Mesodermal cell (in vitro differentiated cells): Measurements from ENCODE around the gene CHD2.
"Not testable (repeated sequence)": the region's sequence is repeated elsewhere in the genome, so short reads cannot be mapped to it uniquely, and the experiment has no call there.

Experiments
- H3K27ac ChIP-seq: 2 replicates; pipeline ENCODE4 v1.7.0; 2013; ENCODE audit warnings: mild to moderate bottlenecking, low read depth, low read length, moderate library complexity; ENCODE audit not compliant: severe bottlenecking
- H3K36me3 ChIP-seq: 2 replicates; pipeline ENCODE4 v1.7.1; 2013; ENCODE audit warnings: mild to moderate bottlenecking, low read length, moderate library complexity; ENCODE audit not compliant: control insufficient read depth, insufficient read depth
- H3K4me1 ChIP-seq: one replicate; pipeline ENCODE4 v1.7.1; 2013; ENCODE audit warnings: mild to moderate bottlenecking, low read length; ENCODE audit not compliant: insufficient read depth, control insufficient read depth, poor library complexity, severe bottlenecking
- H3K4me3 ChIP-seq: 2 replicates; pipeline ENCODE4 v1.7.0; 2013; ENCODE audit warnings: low read length, control low read depth, mild to moderate bottlenecking; ENCODE audit not compliant: insufficient read depth, poor library complexity, severe bottlenecking; ENCODE audit errors: extremely low read depth
- H3K9me3 ChIP-seq: 2 replicates; pipeline ENCODE4 v1.7.1; 2013; ENCODE audit warnings: mild to moderate bottlenecking, low read length, moderate library complexity; ENCODE audit not compliant: control insufficient read depth
- WGBS, 2 experiments: methylation state at CpG; one replicate each; pipeline ENCODE4 v1.1.5; 2013; ENCODE audit warnings: missing lambda C conversion rate in 2 of 2; ENCODE audit not compliant: insufficient coverage in 2 of 2; 5-methylcytosine and 5-hydroxymethylcytosine counted together

CHD2 gene

GRCh38 chr15:93037820-93038705 is 137.9 kb downstream of the CHD2 start:
- Histone ChIP-seq H3K27ac (no peak overlapping the region), H3K9me3 (no peaks in the 10 kb centered on the region), H3K4me3 (no peak overlapping the region), H3K4me1 (no peaks in the 10 kb centered on the region), H3K36me3 (no peaks in the 10 kb centered on the region)
- WGBS, 2 experiments = 88 to 94% methylated on average over 10 to 16 of the region's 20 CpGs

GRCh38 chr15:93039562-93040287 is 139.6 kb downstream of the CHD2 start:
- WGBS, 2 experiments = 90 to 91% methylated on average over 10 to 11 of the region's 13 CpGs
- not testable (repeated sequence) for H3K27ac ChIP-seq

GRCh38 chr15:93040288-93041158 is 140.4 kb downstream of the CHD2 start:
- no peak overlapping the region for H3K27ac ChIP-seq
- H3K4me1 ChIP-seq = no peaks in the 10 kb centered on the region
- 88 to 92% methylated on average over 17 to 19 of the region's 20 CpGs for WGBS, 2 experiments
- no peak overlapping the region for H3K4me3 ChIP-seq
- peaks cover 4% of the 10 kb centered on the region for H3K36me3 ChIP-seq
- no peaks in the 10 kb centered on the region for H3K9me3 ChIP-seq

More at GRCh38 chr15:93039562-93040287, 139.6 kb downstream of the CHD2 start:
- not testable (repeated sequence) for H3K4me3 ChIP-seq, H3K9me3 ChIP-seq, H3K4me1 ChIP-seq, H3K36me3 ChIP-seq

GRCh38 chr15:93041159-93041547 is 141.0 kb downstream of the CHD2 start:
- H3K4me3 ChIP-seq = no peak overlapping the region
- H3K36me3 ChIP-seq = peaks cover 4% of the 10 kb centered on the region
- H3K9me3 ChIP-seq = no peaks in the 10 kb centered on the region
- no peaks in the 10 kb centered on the region for H3K4me1 ChIP-seq
- H3K27ac ChIP-seq = no peak overlapping the region
- WGBS, 2 experiments = 81 to 83% methylated on average over 12 to 13 of the region's 13 CpGs

GRCh38 chr15:93042211-93042610 is 142.1 kb downstream of the CHD2 start:
- Histone ChIP-seq H3K4me3 (no peak overlapping the region), H3K27ac (no peak overlapping the region), H3K9me3 (no peaks in the 10 kb centered on the region), H3K36me3 (peaks cover 4% of the 10 kb centered on the region), H3K4me1 (no peaks in the 10 kb centered on the region)
- WGBS, 2 experiments = 60 to 100% methylated on average over 1 to 3 of the region's 3 CpGs

GRCh38 chr15:93042691-93043378 is 142.7 kb downstream of the CHD2 start:
- no peaks in the 10 kb centered on the region for H3K9me3 ChIP-seq
- H3K4me1 ChIP-seq = no peaks in the 10 kb centered on the region
- WGBS, 2 experiments = 89 to 92% methylated on average over 14 to 15 of the region's 18 CpGs
- no peak overlapping the region for H3K27ac ChIP-seq
- peaks cover 4% of the 10 kb centered on the region for H3K36me3 ChIP-seq
- no peak overlapping the region for H3K4me3 ChIP-seq

GRCh38 chr15:93043621-93044300 is 143.6 kb downstream of the CHD2 start:
- Histone ChIP-seq H3K27ac (no peak overlapping the region), H3K36me3 (peaks cover 4% of the 10 kb centered on the region), H3K9me3 (no peaks in the 10 kb centered on the region), H3K4me3 (no peak overlapping the region), H3K4me1 (no peaks in the 10 kb centered on the region)
- 78 to 84% methylated on average over 10 of the region's 12 CpGs for WGBS, 2 experiments

GRCh38 chr15:93044301-93045190 is 144.4 kb downstream of the CHD2 start:
- peaks cover 4% of the 10 kb centered on the region for H3K36me3 ChIP-seq
- H3K9me3 ChIP-seq = no peaks in the 10 kb centered on the region
- WGBS, 2 experiments = 90 to 92% methylated on average over 35 to 37 of the region's 46 CpGs
- no peak overlapping the region for H3K27ac ChIP-seq
- no peaks in the 10 kb centered on the region for H3K4me1 ChIP-seq
- no peak overlapping the region for H3K4me3 ChIP-seq

GRCh38 chr15:93045191-93045785 is 145.2 kb downstream of the CHD2 start:
- no peak overlapping the region for H3K27ac ChIP-seq
- no peaks in the 10 kb centered on the region for H3K9me3 ChIP-seq
- H3K4me1 ChIP-seq = no peaks in the 10 kb centered on the region
- 94 to 97% methylated on average over 22 to 23 of the region's 27 CpGs for WGBS, 2 experiments
- H3K36me3 ChIP-seq = peaks cover 4% of the 10 kb centered on the region
- no peak overlapping the region for H3K4me3 ChIP-seq
